ENCODE data around the gene PGA4. TPM values are rescaled to one million over a fixed set of nuclear protein-coding genes. Genes with fewer than 3 reads are reported as not detected.
"Not testable (repeated sequence)": the region's sequence is repeated elsewhere in the genome, so short reads cannot be mapped to it uniquely, and the experiment has no call there.

Gene PGA4
- total and polyA plus RNA-seq, 3 donors from 2014 or later, result 0.56 to 7.2 TPM; not detected in 1

DNA sequence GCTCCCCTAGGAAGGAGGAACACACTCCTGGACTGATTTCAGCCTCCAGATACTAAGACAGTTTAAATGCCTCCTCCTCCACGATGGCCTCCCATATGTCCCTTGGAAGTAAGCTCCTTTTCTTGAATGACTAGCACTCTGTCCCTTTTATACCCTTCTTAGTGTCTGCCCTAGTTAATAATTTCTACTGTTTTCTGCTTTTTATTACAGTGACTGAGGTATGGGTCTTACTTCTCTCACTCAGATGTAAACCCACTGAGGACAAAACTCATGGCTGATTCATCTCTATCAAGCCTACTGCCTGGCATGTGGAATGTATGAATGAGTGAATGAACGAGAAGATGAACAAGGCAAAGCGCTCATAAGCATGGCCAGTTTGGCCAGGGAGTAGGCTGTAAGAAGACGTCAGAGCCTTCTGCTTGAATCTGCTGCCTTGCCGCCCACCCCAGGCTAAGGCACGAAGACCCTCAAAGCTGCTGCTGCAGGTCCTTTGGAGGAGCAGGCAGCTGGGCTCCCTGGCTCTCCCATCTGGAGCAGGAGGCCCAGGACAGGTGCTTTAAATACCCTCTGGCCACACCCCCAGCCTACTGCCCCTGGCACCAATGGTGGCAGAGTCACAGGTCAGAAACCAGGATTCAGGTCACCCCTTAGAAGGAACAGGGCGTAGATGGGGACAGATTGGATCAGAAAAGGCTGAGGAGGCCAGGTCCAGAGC, 27.0 kb upstream of the PGA4 start:
- WGBS, 2 donors, result 82 to 87% methylated on average over 7 of the region's 7 CpGs
- no peaks in the 10 kb centered on the region for H3K27me3 ChIP-seq
- TF ChIP-seq, protein P1, sequence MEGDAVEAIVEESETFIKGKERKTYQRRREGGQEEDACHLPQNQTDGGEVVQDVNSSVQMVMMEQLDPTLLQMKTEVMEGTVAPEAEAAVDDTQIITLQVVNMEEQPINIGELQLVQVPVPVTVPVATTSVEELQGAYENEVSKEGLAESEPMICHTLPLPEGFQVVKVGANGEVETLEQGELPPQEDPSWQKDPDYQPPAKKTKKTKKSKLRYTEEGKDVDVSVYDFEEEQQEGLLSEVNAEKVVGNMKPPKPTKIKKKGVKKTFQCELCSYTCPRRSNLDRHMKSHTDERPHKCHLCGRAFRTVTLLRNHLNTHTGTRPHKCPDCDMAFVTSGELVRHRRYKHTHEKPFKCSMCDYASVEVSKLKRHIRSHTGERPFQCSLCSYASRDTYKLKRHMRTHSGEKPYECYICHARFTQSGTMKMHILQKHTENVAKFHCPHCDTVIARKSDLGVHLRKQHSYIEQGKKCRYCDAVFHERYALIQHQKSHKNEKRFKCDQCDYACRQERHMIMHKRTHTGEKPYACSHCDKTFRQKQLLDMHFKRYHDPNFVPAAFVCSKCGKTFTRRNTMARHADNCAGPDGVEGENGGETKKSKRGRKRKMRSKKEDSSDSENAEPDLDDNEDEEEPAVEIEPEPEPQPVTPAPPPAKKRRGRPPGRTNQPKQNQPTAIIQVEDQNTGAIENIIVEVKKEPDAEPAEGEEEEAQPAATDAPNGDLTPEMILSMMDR (IDR thresholded peaks at IDR 0.05), result no peak
- TF ChIP-seq POLR2A (IDR thresholded peaks at IDR 0.05), result no peak
- no peaks in the 10 kb centered on the region for H3K4me1 ChIP-seq
- intact Hi-C loops (cut with DNase I; ENCODE audit: low total_unique reads), result no loop called here
- no peaks in the 10 kb centered on the region for H3K9me3 ChIP-seq
- no peak overlapping the region for H3K4me3 ChIP-seq
- no peak for DNase-seq
- H3K36me3 ChIP-seq (ENCODE audit: low read depth, missing control alignments), result no peaks in the 10 kb centered on the region
- no peak overlapping the region for H3K27ac ChIP-seq

DNA sequence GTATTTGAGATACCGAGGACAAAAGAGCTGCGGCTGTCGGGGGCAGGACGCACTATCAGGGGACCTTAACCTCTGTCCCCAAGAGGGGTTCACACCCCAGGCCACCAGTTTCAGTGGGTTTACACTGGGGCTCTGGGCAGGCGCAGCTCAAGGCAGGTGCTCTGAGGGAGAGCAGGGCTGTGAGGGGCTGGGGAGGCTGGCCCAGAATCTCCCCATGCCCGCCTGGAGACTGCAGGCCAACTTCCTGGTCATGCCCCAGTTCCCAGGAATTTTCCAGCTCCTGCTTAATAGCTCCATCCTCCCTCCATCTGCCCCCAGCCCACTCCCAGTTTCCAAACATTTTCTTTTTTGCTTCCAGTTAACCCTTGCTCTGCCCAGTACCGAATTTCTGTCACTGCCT, 26.4 kb upstream of the PGA4 start:
- Histone ChIP-seq H3K9me3 (no peaks in the 10 kb centered on the region), H3K4me3 (no peak overlapping the region), H3K27ac (no peak overlapping the region), H3K36me3 (ENCODE audit: low read depth, missing control alignments) (no peaks in the 10 kb centered on the region), H3K4me1 (no peaks in the 10 kb centered on the region), H3K27me3 (no peaks in the 10 kb centered on the region)
- WGBS, 2 donors, result 79 to 88% methylated on average over 5 to 7 of the region's 7 CpGs
- no peak for DNase-seq
- intact Hi-C loops (cut with DNase I; ENCODE audit: low total_unique reads), result no loop called here
- TF ChIP-seq POLR2A (IDR thresholded peaks at IDR 0.05), result no peak
- TF ChIP-seq, protein P1 (IDR thresholded peaks at IDR 0.05), result no peak

DNA sequence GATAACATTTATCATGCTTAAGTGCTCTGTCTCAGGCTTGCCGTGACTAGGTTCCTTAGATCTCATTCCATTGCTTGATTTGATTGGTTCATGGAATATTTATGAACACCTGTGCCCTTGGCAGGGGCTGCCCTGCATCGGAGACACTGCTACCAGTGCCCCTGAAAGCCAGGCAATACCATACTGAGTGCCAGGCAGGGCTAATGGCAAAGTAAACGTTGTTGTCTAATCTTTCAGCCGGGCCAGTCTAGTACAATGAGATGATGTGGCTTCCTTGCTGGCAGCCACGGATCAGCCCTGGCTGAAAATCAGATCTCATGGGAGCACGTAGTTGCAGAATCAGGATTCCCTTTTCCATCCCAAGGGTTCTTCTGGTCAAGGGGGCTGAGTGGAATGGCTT, 23.8 kb upstream of the PGA4 start:
- TF ChIP-seq POLR2A (IDR thresholded peaks at IDR 0.05), result no peak
- TF ChIP-seq, protein P1 (IDR thresholded peaks at IDR 0.05), result no peak
- Histone ChIP-seq H3K4me3 (no peak overlapping the region), H3K27me3 (no peaks in the 10 kb centered on the region), H3K36me3 (ENCODE audit: low read depth, missing control alignments) (no peaks in the 10 kb centered on the region), H3K4me1 (no peaks in the 10 kb centered on the region), H3K9me3 (no peaks in the 10 kb centered on the region), H3K27ac (no peak overlapping the region)
- no peak for DNase-seq
- intact Hi-C loops (cut with DNase I; ENCODE audit: low total_unique reads), result no loop called here
- 64 to 71% methylated on average over 2 to 6 of the region's 6 CpGs for WGBS, 2 donors

DNA sequence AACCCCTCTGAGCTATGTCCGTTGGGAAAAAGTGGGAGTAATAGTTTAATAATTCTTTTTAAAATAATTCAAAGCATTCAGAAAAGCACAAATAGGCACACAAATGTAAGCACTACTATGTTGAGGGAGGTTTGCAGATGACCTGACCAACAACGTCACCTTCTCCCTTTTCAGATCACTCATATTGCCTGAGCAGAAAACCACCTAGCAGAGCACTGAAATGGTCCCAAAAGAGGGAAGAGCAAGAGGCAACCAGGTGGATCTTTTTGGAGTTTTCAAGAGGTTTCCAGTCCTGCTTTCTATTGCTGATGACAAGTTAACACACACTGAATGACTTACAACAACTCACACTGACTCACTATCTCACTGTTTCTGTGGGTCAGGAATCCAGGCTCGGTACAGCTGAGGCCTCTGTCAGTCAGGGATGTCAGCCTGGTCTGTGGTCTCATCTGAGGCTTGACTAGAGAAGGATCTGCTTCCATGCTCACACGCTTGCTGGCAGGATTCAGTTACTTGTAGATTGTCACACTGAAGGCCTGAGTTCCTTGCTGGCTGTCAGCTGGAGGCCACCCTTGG, 23.1 kb upstream of the PGA4 start:
- no peak for DNase-seq
- Histone ChIP-seq H3K27ac (no peak overlapping the region), H3K4me1 (no peaks in the 10 kb centered on the region), H3K4me3 (no peak overlapping the region), H3K36me3 (ENCODE audit: low read depth, missing control alignments) (no peaks in the 10 kb centered on the region), H3K27me3 (no peaks in the 10 kb centered on the region), H3K9me3 (no peaks in the 10 kb centered on the region)
- WGBS, 2 donors, result 92 to 93% methylated on average over 4 of the region's 4 CpGs
- TF ChIP-seq POLR2A (IDR thresholded peaks at IDR 0.05), result no peak
- intact Hi-C loops (cut with DNase I; ENCODE audit: low total_unique reads), result no loop called here

DNA sequence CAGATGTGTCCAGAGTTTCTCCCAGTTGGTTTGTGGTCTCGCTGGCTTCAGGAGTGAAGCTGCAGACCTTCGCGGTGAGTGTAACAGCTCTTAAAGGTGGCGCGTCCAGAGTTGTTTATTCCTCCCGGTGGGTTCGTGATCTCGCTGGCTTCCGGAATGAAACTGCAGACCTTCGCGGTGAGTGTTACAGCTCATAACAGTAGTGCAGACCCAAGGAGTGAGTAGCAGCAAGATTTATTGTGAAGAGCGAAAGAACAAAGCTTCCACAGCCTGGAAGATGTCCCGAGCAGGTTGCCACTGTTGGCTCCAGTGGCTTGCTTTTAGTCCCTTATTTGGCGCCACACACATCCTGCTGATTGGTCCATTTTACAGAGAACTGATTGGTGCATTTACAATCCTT, 20.7 kb upstream of the PGA4 start:
- Histone ChIP-seq H3K36me3 (ENCODE audit: low read depth, missing control alignments) (no peaks in the 10 kb centered on the region), H3K27me3 (no peaks in the 10 kb centered on the region), H3K4me1 (no peaks in the 10 kb centered on the region), H3K4me3 (no peak overlapping the region), H3K9me3 (no peaks in the 10 kb centered on the region), H3K27ac (no peak overlapping the region)
- 78 to 90% methylated on average over 13 to 14 of the region's 14 CpGs for WGBS, 2 donors
- intact Hi-C loops (cut with DNase I; ENCODE audit: low total_unique reads), result no loop called here
- no peak for DNase-seq
- TF ChIP-seq, protein P1 (IDR thresholded peaks at IDR 0.05), result no peak
- no peak for TF ChIP-seq POLR2A (IDR thresholded peaks at IDR 0.05)

DNA sequence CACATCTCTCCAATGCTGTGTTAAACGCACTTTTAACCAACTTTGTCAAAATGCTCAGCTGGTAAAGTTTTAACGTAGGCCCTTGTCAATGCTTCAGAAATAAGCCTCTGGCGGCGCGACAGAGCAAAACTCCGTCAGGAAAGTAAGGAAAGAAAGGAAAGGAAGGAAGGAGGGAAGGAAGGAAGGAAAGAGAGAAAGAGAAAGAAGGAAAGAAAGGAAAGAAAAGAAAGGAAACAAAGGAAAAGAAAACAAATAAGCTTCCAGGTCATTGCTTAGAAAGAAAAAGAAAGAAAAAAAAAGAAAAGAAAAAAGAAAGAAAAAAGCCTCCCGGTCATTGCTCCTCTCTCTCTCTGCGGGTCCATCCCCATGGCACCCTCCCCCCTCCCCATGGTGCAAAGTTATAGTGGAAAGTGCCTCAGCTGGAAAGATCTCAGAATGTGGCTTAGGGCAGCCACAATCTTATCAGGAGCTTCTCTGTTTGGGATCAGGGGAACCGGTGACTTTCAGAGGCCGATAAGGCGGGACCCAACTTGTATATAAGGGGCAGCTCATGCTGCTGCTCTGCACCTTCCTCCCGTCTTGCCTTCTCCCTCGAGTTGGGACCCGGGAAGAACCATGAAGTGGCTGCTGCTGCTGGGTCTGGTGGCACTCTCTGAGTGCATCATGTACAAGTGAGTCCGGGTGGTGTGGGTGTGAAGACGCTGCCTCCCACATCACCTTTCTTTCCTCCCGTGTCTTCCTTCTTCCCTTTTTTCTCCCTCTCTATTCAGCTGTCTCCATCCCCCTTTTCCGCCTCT, 19.0 kb upstream of the PGA4 start, which contains the start of gene PGA3:
Gene PGA3, plus strand, starts transcription at position 566 of the 797 bp plus-strand sequence. Its CDS starts 50 bp downstream, at position 616.
- H3K27me3 ChIP-seq; DNase-seq; H3K4me1 ChIP-seq; H3K36me3 ChIP-seq (ENCODE audit: low read depth, missing control alignments); H3K27ac ChIP-seq; H3K4me3 ChIP-seq; intact Hi-C loops (cut with DNase I; ENCODE audit: low total_unique reads); H3K9me3 ChIP-seq: not testable (repeated sequence)
- WGBS, 2 donors, result 73 to 75% methylated on average over 14 of the region's 18 CpGs

DNA sequence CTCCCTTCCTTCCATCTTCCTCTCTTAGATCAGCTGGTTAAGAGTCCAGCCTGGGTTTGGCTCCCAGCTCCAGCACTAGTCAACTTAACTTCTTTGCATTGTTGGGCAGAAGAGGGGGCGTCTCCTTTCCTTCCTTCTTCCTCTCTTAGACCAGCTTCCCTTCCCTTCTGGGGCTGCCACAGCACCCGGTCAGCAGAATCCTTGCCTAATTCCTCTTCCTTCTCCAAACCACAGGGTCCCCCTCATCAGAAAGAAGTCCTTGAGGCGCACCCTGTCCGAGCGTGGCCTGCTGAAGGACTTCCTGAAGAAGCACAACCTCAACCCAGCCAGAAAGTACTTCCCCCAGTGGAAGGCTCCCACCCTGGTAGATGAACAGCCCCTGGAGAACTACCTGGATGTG, 18.3 kb upstream of the PGA4 start:
- H3K27ac ChIP-seq; H3K36me3 ChIP-seq (ENCODE audit: low read depth, missing control alignments); H3K27me3 ChIP-seq; H3K4me3 ChIP-seq; intact Hi-C loops (cut with DNase I; ENCODE audit: low total_unique reads); DNase-seq; H3K9me3 ChIP-seq; H3K4me1 ChIP-seq: not testable (repeated sequence)
- no CpG with 5 or more reads among the region's 5 CpGs for WGBS, 2 donors
